ENCODE measurements around the gene MFAP4.

MFAP4 gene, protein sequence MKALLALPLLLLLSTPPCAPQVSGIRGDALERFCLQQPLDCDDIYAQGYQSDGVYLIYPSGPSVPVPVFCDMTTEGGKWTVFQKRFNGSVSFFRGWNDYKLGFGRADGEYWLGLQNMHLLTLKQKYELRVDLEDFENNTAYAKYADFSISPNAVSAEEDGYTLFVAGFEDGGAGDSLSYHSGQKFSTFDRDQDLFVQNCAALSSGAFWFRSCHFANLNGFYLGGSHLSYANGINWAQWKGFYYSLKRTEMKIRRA
- total RNA-seq: 0 reads per million in 2 experiments

- DNase-seq (ENCODE audit: low read depth): no peak
These were observed at the start of gene MFAP4 for GRCh38 chr17:19386974-19387920. MFAP4 (minus strand) TSS chr17:19387190; CDS start chr17:19387155, 35 bp downstream.

DNA sequence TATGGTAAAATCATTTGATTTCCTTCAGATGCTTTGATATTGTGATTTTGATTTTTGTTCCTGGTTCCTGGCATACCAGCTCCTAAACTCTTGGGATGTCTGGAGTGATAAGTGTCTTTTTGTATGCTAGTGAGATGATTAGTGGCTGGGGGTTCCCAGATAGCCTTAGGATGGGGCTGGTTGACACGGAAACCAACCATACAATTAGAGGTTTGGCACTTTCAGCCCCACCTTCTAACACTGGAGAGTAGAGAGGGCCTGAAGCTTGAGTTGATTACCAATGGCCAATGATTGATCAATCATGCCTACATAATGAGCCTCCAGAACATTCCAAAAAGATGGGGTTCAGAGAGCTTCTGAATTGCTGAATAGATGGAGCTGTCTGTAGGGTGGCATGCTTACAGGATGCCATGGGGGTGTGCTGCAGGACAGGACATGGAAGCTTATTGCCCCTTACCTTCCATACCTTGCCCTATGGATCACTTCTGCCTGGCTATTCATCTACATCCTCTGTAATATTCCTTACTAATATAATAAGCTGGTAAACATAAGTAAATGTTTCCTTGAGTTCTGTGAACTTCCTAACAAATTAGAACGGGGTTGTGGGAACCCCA, 46.8 kb upstream of the MFAP4 start:
- DNase-seq (ENCODE audit: low read depth): no peak

- no peak for DNase-seq (ENCODE audit: low read depth)
These were observed 46.3 kb upstream of the MFAP4 start for GRCh38 chr17:19433255-19433654.

DNA sequence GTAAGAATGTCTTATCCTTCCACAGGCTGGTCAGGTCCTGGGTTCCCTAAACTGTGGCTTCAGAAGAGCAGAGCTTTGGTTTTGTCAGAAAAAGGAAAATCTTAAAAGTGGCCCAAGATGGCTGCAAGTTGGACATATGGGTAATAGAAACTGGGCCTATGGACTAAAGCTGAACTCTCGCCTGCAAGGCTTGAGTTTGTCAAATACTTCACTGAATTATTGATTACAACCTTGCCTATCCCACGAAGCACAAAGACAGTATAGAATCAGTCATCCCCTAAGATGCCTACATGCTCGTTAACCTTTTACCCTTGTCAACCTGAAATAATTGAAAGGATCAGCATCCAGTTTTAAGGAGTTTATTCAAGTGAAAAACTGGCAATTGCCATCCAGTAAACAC, 44.7 kb upstream of the MFAP4 start:
- DNase-seq (ENCODE audit: low read depth): no peak

GRCh38 chr17:19426631-19427030, 39.6 kb upstream of the MFAP4 start:
- DNase-seq (ENCODE audit: low read depth): no peak

GRCh38 chr17:19424934-19425868, 38.2 kb upstream of the MFAP4 start:
- DNase-seq (ENCODE audit: low read depth): no peak

- no peak for DNase-seq (ENCODE audit: low read depth)
These were observed 34.9 kb upstream of the MFAP4 start for GRCh38 chr17:19421926-19422325.

DNA sequence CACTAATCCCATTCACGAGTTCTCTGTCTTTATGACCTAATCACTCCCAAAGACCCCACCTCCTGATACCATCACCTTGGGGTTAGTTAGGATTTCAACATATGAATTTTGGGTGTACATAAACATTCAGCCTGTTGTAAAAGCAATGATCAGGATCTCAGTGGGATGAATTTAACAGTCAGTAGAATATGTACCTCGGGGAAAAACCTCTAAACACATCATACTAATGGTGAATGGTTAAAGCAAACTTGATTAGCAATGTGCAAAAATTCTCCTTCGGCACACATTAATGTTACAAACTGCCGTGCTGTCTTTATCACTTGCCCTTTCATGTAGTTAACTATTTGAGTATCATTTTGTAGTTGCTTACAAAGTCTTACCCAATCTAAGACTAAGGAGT, 34.2 kb upstream of the MFAP4 start:
- DNase-seq (ENCODE audit: low read depth): no peak

DNA sequence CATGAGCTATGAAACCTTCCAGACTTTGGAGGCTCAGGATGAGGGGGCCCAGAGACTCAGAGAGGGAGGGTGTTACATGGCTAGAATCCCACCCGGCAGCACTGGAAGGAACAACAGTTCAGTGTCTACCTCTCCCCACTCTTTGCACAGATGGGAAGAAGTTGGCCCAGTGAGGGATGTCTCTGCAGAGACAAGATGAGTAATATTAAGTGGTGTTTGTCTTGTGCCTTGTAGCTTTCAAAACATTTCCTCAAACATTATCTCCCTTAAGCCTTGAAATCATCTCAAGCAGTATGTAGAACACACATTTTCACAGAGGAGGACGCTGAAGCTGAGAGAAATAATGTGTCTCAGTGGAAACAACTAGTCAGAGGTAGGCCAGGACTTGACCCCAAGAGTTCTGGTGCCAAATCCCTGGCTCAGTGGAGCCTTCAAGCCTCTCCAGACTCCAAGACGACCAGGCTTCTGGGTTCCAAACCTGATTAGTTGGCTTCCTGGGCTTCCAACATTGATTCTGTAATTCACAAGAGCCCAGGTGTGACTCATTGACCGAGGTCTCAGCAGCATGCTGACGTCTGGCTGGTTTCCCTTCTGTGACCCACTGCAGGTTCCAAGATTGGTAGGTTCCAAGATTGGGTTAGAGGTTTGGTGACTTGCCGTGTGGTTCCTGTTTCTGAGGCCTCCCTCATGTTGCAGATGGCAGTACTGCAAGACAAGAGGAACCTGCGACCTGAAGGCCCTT, 31.4 kb upstream of the MFAP4 start:
- DNase-seq (ENCODE audit: low read depth): no peak

GRCh38 chr17:19417611-19418010, 30.6 kb upstream of the MFAP4 start:
- DNase-seq (ENCODE audit: low read depth): no peak

DNA sequence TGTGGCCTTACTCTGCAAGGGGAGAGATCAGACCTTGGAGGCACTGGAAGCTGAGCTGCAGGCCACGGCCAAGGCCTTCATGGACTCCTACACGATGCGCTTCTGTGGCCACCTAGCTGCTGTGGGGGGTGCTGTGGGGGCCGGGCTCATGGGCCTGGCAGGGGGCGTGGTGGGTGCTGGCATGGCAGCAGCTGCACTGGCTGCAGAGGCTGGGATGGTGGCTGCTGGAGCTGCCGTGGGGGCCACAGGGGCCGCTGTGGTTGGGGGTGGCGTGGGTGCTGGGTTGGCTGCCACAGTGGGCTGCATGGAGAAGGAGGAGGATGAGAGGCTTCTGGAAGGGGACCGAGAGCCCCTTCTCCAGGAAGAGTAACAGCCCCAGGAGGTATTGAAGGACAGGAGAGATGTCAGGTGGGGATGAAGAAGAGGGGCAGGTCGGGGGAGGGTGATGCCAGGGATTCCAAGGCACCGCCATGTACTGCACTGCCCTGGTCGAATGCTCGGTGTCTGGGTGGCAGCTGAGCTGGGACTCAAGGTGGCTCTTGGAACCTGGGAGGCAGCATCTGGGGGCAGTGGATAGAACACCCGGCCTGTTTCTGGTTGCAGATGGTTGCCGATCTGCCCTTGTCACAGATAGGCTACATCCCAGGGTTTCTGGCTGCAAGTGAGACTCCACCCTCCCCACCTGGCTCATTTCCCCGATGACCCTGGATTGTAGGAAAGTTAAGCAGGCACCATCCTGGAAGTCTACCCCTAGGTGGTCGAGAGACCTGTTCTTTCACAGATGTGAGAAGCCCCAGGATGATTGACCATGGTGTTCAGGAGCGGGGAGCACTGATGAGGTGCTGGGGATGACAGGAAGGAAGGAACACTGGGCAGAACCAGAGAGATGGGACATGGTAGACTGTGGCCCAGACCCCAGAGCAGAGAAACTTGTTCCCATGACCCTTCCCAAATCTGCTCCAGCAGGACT, 29.1 kb upstream of the MFAP4 start:
- DNase-seq (ENCODE audit: low read depth): no peak

- no peak for DNase-seq (ENCODE audit: low read depth)
These were observed 28.3 kb upstream of the MFAP4 start for GRCh38 chr17:19415311-19415710.

DNA sequence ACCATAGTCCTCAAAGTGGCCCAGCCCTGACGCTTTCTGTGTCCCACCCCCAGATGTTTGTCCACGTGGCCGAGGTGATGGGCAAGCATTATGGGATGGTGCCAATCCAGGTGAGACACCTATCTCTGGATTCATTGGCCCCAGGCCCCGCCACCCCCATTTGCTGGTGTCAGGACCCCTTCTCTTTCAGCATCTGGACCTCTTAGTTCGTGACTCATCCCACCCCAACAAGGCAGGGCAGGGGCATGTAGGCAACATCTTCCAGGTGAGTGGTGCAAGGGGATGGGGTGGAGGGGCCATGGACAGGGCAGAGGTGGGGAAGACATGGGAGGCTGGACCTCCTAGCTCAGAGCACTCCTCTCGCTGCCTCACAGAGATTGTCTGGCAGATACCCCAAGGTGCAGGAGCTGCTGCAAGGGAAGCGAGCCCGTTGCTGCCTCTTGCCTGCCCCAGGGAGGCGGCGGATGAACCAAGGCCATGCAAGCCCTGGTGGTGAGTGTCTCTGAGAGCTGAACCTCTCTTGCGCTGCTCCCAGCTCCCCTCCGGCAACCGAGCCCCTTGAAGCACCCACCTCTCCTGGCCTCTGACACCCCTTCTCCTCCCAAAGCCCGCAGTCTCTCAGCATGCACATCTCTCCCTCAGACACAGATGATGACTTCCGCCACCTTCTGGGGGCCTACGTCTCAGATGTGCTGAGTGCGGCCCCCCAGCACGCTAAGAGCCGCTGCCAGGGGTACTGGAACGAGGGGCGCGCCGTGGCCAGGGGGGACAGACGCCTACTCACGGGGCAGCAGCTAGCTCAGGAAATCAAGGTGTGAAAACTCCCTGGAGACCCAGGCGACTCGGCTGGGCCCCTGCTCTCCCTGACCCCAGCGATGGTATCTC, 27.6 kb upstream of the MFAP4 start:
- no peak for DNase-seq (ENCODE audit: low read depth)

DNA sequence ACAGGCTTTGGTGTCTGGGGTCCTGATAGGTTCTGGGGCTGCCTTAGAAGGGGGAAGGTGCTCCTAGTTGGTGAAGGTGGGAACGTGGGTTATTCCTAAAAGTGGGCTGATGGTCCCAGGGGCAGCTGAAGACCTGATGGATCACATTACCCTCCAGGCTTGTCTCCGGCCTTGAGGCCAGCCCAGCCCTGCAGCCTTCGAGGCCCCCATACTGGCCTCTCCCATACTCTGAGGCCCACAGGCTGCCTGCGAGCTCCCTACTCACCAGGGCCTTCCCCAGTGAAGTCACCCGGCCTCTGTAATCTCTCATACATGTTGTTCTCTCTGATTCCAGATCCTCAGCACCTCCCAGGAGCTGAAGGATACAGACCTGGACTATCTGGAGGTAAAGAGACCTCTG, 26.8 kb upstream of the MFAP4 start:
- no peak for DNase-seq (ENCODE audit: low read depth)

- no peak for DNase-seq (ENCODE audit: low read depth)
These were observed 26.0 kb upstream of the MFAP4 start for GRCh38 chr17:19412984-19413383.

GRCh38 chr17:19412510-19412909, 25.5 kb upstream of the MFAP4 start:
- DNase-seq (ENCODE audit: low read depth): no peak

DNA sequence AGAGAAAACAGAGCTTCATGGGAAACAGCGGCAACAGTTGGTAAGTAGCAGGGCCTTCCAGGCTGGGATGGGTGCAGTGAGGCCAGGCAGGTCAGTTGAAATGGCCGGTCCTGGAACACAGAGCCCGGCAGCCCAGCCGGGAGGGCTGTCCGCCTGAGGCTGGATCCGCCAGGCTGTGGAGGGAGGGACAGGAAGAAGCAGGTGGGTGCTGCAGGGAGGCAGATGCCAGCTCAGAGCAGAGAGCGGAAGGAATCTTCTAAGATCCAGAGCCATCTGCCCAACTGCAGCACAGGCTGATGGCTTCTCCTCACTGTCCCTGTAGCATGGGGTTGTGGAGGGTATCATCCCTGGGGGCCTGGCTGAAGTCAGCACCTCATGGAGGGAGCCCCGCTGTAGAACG, 24.6 kb upstream of the MFAP4 start:
- no peak for DNase-seq (ENCODE audit: low read depth)

DNA sequence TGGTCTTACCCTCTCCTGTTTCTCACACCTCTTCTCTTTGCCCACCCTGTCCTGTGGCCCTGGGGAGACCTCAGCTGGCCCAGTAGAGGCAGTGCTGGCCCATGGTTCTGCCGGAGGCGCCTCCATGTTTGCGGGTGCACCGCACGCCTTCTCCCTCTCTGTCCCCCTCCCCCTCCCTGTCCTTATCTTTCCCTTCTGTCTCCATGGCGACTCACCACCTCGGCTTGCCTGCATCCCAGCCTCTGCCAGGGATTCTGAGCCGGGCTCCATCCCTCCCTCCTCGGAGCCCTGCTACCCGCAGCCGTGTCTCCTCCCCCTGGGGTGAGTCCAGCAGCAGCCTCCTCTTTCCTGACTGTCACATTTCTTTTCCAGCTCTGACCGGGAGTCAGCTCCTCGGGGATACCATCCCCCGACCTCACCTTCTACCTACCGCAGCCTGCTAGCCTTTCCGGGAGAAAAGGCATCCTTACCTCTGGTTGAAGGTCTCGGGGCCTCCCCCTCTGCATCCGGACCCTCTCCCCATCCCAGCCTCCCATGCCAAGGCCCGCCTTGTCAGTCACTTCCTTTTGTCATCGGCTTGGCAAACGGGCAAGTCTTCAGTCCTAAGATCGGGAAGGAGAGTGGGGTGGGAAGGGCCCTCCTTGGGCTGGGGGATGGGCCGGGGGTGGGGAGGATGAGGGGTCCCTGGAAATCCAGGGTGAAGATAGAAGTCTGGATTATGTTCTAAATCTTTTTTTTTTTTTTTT, 24.1 kb upstream of the MFAP4 start, which contains the start of gene RNF112:
Gene RNF112, plus strand, starts transcription at position 358 of the 746 bp plus-strand sequence. Its CDS starts 177 bp downstream, at position 535.
- DNase-seq (ENCODE audit: low read depth): no peak
